Measurements from ENCODE around the gene NHSL2. TPM values are rescaled to one million over a fixed set of nuclear protein-coding genes. Genes with fewer than 3 reads are reported as not detected.
A peak's percentile ranks its signal among the peaks of the same experiment; 100 is the strongest.
"Not testable (repeated sequence)": the region's sequence is repeated elsewhere in the genome, so short reads cannot be mapped to it uniquely, and the experiment has no call there.

NHSL2 gene
- total and polyA plus RNA-seq, 4 experiments from 2014 or later = 8.1 to 27.2 (median 10.6) TPM

GRCh38 chrX:71955530-71956120 lies 45.0 kb downstream of the NHSL2 start:
- ChIA-PET CTCF (ENCODE audit: partially characterized antibody) (no interaction called here), POLR2A (ENCODE audit: partially characterized antibody) (no interaction called here)
- no peaks in the 10 kb centered on the region for H3K9me3 ChIP-seq (ENCODE audit: control insufficient read depth in 1 of 2, low read length in 2 of 2)
- no peaks in the 10 kb centered on the region for H3K36me3 ChIP-seq (ENCODE audit: insufficient read depth, low read length)
- intact Hi-C loops (cut with micrococcal nuclease) = no loop called here
- Mint-ChIP-seq H3K27ac (no peak overlapping the region), H3K4me3 (no peak overlapping the region), H3K27me3 (no peaks in the 10 kb centered on the region), H3K36me3 (no peaks in the 10 kb centered on the region), H3K4me1 (peaks cover 0 to 2% (median 0%) of the 10 kb centered on the region in 4 donors), H3K9me3 (no peaks in the 10 kb centered on the region)
- H3K4me3 ChIP-seq (ENCODE audit: low read length in 2 of 2) = no peak overlapping the region
- DNase-seq = no peak
- H3K27ac ChIP-seq (ENCODE audit: low read depth, low read length) = no peak overlapping the region
- no peaks in the 10 kb centered on the region for H3K27me3 ChIP-seq (ENCODE audit: insufficient read depth, low read length)
- no peaks in the 10 kb centered on the region for H3K4me1 ChIP-seq (ENCODE audit: insufficient read depth, low read length)

GRCh38 chrX:71958281-71958675 lies 47.6 kb downstream of the NHSL2 start:
- Mint-ChIP-seq H3K36me3 (no peaks in the 10 kb centered on the region), H3K4me3 (no peak overlapping the region), H3K27ac (no peak overlapping the region), H3K4me1 (peaks cover 0 to 2% (median 0%) of the 10 kb centered on the region in 4 donors), H3K9me3 (no peaks in the 10 kb centered on the region), H3K27me3 (peaks cover 0 to 3% of the 10 kb centered on the region in 2 donors)
- intact Hi-C loops (cut with micrococcal nuclease) = no loop called here
- DNase-seq = no peak
- Histone ChIP-seq H3K4me1 (ENCODE audit: insufficient read depth, low read length) (no peaks in the 10 kb centered on the region), H3K36me3 (ENCODE audit: insufficient read depth, low read length) (no peaks in the 10 kb centered on the region), H3K27ac (ENCODE audit: low read depth, low read length) (no peak overlapping the region), H3K4me3 (ENCODE audit: low read length in 2 of 2) (no peak overlapping the region), H3K27me3 (ENCODE audit: insufficient read depth, low read length) (no peaks in the 10 kb centered on the region), H3K9me3 (ENCODE audit: control insufficient read depth in 1 of 2, low read length in 2 of 2) (no peaks in the 10 kb centered on the region)
- POLR2A ChIA-PET (ENCODE audit: partially characterized antibody) = no interaction called here
- CTCF ChIA-PET (ENCODE audit: partially characterized antibody) = no interaction called here

- POLR2A ChIA-PET (ENCODE audit: partially characterized antibody); H3K4me3 Mint-ChIP-seq; H3K27ac Mint-ChIP-seq: not testable (repeated sequence)
Observed at GRCh38 chrX:71964184-71964583, 53.5 kb downstream of the NHSL2 start.

GRCh38 chrX:71974916-71975315 lies 64.3 kb downstream of the NHSL2 start:
- ChIA-PET CTCF (ENCODE audit: partially characterized antibody) (no interaction called here), POLR2A (ENCODE audit: partially characterized antibody) (no interaction called here)
- no peaks in the 10 kb centered on the region for H3K36me3 ChIP-seq (ENCODE audit: insufficient read depth, low read length)
- no peak overlapping the region for H3K27ac ChIP-seq (ENCODE audit: low read depth, low read length)
- intact Hi-C loops (cut with micrococcal nuclease) = no loop called here
- no peaks in the 10 kb centered on the region for H3K36me3 Mint-ChIP-seq
- H3K4me3 ChIP-seq (ENCODE audit: low read length in 2 of 2) = no peak overlapping the region
- H3K4me3 Mint-ChIP-seq = no peak overlapping the region
- H3K9me3 Mint-ChIP-seq = no peaks in the 10 kb centered on the region
- H3K9me3 ChIP-seq (ENCODE audit: control insufficient read depth in 1 of 2, low read length in 2 of 2) = no peaks in the 10 kb centered on the region
- H3K27ac Mint-ChIP-seq = no peak overlapping the region
- H3K27me3 Mint-ChIP-seq = peaks cover 0 to 3% of the 10 kb centered on the region in 2 donors
- H3K4me1 Mint-ChIP-seq = peaks cover 0 to 5% (median 0%) of the 10 kb centered on the region in 4 donors
- H3K4me1 ChIP-seq (ENCODE audit: insufficient read depth, low read length) = no peaks in the 10 kb centered on the region
- DNase-seq = no peak
- no peaks in the 10 kb centered on the region for H3K27me3 ChIP-seq (ENCODE audit: insufficient read depth, low read length)

More at GRCh38 chrX:71964184-71964583, 53.5 kb downstream of the NHSL2 start:
- H3K36me3 ChIP-seq (ENCODE audit: insufficient read depth, low read length); H3K9me3 ChIP-seq (ENCODE audit: control insufficient read depth in 1 of 2, low read length in 2 of 2); intact Hi-C loops (cut with micrococcal nuclease); H3K27me3 ChIP-seq (ENCODE audit: insufficient read depth, low read length); H3K27ac ChIP-seq (ENCODE audit: low read depth, low read length); H3K36me3 Mint-ChIP-seq; H3K4me3 ChIP-seq (ENCODE audit: low read length in 2 of 2); H3K4me1 Mint-ChIP-seq; DNase-seq; H3K27me3 Mint-ChIP-seq; CTCF ChIA-PET (ENCODE audit: partially characterized antibody); H3K4me1 ChIP-seq (ENCODE audit: insufficient read depth, low read length): not testable (repeated sequence)
- peaks cover 0 to 17% (median 2%) of the 10 kb centered on the region in 8 donors for H3K9me3 Mint-ChIP-seq

- H3K4me3 ChIP-seq (ENCODE audit: low read length in 2 of 2) = no peak overlapping the region
- no peaks in the 10 kb centered on the region for H3K36me3 ChIP-seq (ENCODE audit: insufficient read depth, low read length)
- Mint-ChIP-seq H3K4me3 (no peak overlapping the region), H3K36me3 (no peaks in the 10 kb centered on the region), H3K9me3 (no peaks in the 10 kb centered on the region), H3K4me1 (peaks cover 0 to 5% (median 0%) of the 10 kb centered on the region in 4 donors), H3K27ac (peak overlapping the region in 1 of 7 donors; percentile 8), H3K27me3 (peaks cover 2 to 3% of the 10 kb centered on the region in 2 donors)
- no peaks in the 10 kb centered on the region for H3K4me1 ChIP-seq (ENCODE audit: insufficient read depth, low read length)
- CTCF ChIA-PET (ENCODE audit: partially characterized antibody) = no interaction called here
- no peak for DNase-seq
- H3K27me3 ChIP-seq (ENCODE audit: insufficient read depth, low read length) = no peaks in the 10 kb centered on the region
- H3K9me3 ChIP-seq (ENCODE audit: control insufficient read depth in 1 of 2, low read length in 2 of 2) = no peaks in the 10 kb centered on the region
- intact Hi-C loops (cut with micrococcal nuclease) = no loop called here
- H3K27ac ChIP-seq (ENCODE audit: low read depth, low read length) = no peak overlapping the region
- POLR2A ChIA-PET (ENCODE audit: partially characterized antibody) = no interaction called here
Observed at GRCh38 chrX:71976753-71977152, 66.1 kb downstream of the NHSL2 start.

GRCh38 chrX:71978164-71978563 lies 67.5 kb downstream of the NHSL2 start:
- Mint-ChIP-seq H3K36me3 (no peaks in the 10 kb centered on the region), H3K4me3 (no peak overlapping the region), H3K9me3 (no peaks in the 10 kb centered on the region), H3K4me1 (no peaks in the 10 kb centered on the region), H3K27me3 (peaks cover 1 to 5% of the 10 kb centered on the region in 2 donors), H3K27ac (no peak overlapping the region)
- ChIA-PET POLR2A (ENCODE audit: partially characterized antibody) (no interaction called here), CTCF (ENCODE audit: partially characterized antibody) (interaction anchor here (0.7 kb wide), 1 partner anchor 10 kb away, joined by 3 read pairs; no protein-coding TSS in a partner anchor)
- H3K9me3 ChIP-seq (ENCODE audit: control insufficient read depth in 1 of 2, low read length in 2 of 2) = no peaks in the 10 kb centered on the region
- H3K27ac ChIP-seq (ENCODE audit: low read depth, low read length) = no peak overlapping the region
- no peaks in the 10 kb centered on the region for H3K36me3 ChIP-seq (ENCODE audit: insufficient read depth, low read length)
- intact Hi-C loops (cut with micrococcal nuclease) = no loop called here
- H3K4me1 ChIP-seq (ENCODE audit: insufficient read depth, low read length) = no peaks in the 10 kb centered on the region
- DNase-seq = no peak
- no peak overlapping the region for H3K4me3 ChIP-seq (ENCODE audit: low read length in 2 of 2)
- no peaks in the 10 kb centered on the region for H3K27me3 ChIP-seq (ENCODE audit: insufficient read depth, low read length)

GRCh38 chrX:71989768-71990426 lies 79.3 kb downstream of the NHSL2 start:
- Histone ChIP-seq H3K36me3 (ENCODE audit: insufficient read depth, low read length) (no peaks in the 10 kb centered on the region), H3K27ac (ENCODE audit: low read depth, low read length) (no peak overlapping the region), H3K27me3 (ENCODE audit: insufficient read depth, low read length) (no peaks in the 10 kb centered on the region), H3K9me3 (ENCODE audit: control insufficient read depth in 1 of 2, low read length in 2 of 2) (no peaks in the 10 kb centered on the region), H3K4me3 (ENCODE audit: low read length in 2 of 2) (no peak overlapping the region), H3K4me1 (ENCODE audit: insufficient read depth, low read length) (peaks cover 19% of the 10 kb centered on the region)
- no peak for DNase-seq
- no peaks in the 10 kb centered on the region for H3K9me3 Mint-ChIP-seq
- no peak overlapping the region for H3K27ac Mint-ChIP-seq
- ChIA-PET POLR2A (ENCODE audit: partially characterized antibody) (no interaction called here), CTCF (ENCODE audit: partially characterized antibody) (interaction anchor here (1.2 kb wide), 1 partner anchor 9 kb away, joined by 4 read pairs; no protein-coding TSS in a partner anchor)
- intact Hi-C loops (cut with micrococcal nuclease) = no loop called here
- no peaks in the 10 kb centered on the region for H3K36me3 Mint-ChIP-seq
- no peak overlapping the region for H3K4me3 Mint-ChIP-seq
- H3K4me1 Mint-ChIP-seq = peaks cover 5 to 26% (median 13%) of the 10 kb centered on the region in 4 donors
- no peaks in the 10 kb centered on the region for H3K27me3 Mint-ChIP-seq
